Measurements from ENCODE around the gene UCK1.

Gene UCK1

GRCh38 chr9:131496844-131497405 lies 34.1 kb downstream of the UCK1 start:
- no peak for DNase-seq (ENCODE audit: low read depth in 3 of 3)

GRCh38 chr9:131495785-131496184 lies 35.3 kb downstream of the UCK1 start:
- DNase-seq (ENCODE audit: low read depth in 3 of 3), result no peak

GRCh38 chr9:131494296-131494870 lies 36.7 kb downstream of the UCK1 start:
- no peak for DNase-seq (ENCODE audit: low read depth in 3 of 3)

- DNase-seq (ENCODE audit: low read depth in 3 of 3), result no peak
Measured at GRCh38 chr9:131492070-131492469, 39.0 kb downstream of the UCK1 start.

GRCh38 chr9:131491001-131491710 lies 39.9 kb downstream of the UCK1 start:
- no peak for DNase-seq (ENCODE audit: low read depth in 3 of 3)

- no peak for DNase-seq (ENCODE audit: low read depth in 3 of 3)
Measured at GRCh38 chr9:131490514-131490913, 40.5 kb downstream of the UCK1 start.

GRCh38 chr9:131487621-131488031 lies 43.4 kb downstream of the UCK1 start:
- no peak for DNase-seq (ENCODE audit: low read depth in 3 of 3)

GRCh38 chr9:131487001-131487400 lies 44.1 kb downstream of the UCK1 start:
- no peak for DNase-seq (ENCODE audit: low read depth in 3 of 3)

- DNase-seq (ENCODE audit: low read depth in 3 of 3), result no peak
Measured at GRCh38 chr9:131485728-131486422, 45.2 kb downstream of the UCK1 start.

GRCh38 chr9:131485206-131485605 lies 45.9 kb downstream of the UCK1 start:
- DNase-seq (ENCODE audit: low read depth in 3 of 3), result no peak

GRCh38 chr9:131484560-131485185 lies 46.4 kb downstream of the UCK1 start:
- DNase-seq (ENCODE audit: low read depth in 3 of 3), result no peak

- DNase-seq (ENCODE audit: low read depth in 3 of 3), result no peak
Measured at GRCh38 chr9:131484051-131484445, 47.0 kb downstream of the UCK1 start.

GRCh38 chr9:131483319-131484050 lies 47.6 kb downstream of the UCK1 start:
- DNase-seq (ENCODE audit: low read depth in 3 of 3), result no peak

- no peak for DNase-seq (ENCODE audit: low read depth in 3 of 3)
Measured at GRCh38 chr9:131482343-131483006, 48.6 kb downstream of the UCK1 start.

GRCh38 chr9:131481441-131482342 lies 49.4 kb downstream of the UCK1 start:
- DNase-seq (ENCODE audit: low read depth in 3 of 3), result no peak

- DNase-seq (ENCODE audit: low read depth in 3 of 3), result no peak
Measured at GRCh38 chr9:131480258-131480657, 50.8 kb downstream of the UCK1 start.

- DNase-seq (ENCODE audit: low read depth in 3 of 3), result no peak
Measured at GRCh38 chr9:131478911-131479310, 52.2 kb downstream of the UCK1 start.

- peak; percentile 32 to 41 (median 34) for DNase-seq (ENCODE audit: low read depth in 3 of 3)
Measured at GRCh38 chr9:131478421-131478868, 52.6 kb downstream of the UCK1 start.

- no peak for DNase-seq (ENCODE audit: low read depth in 3 of 3)
Measured at GRCh38 chr9:131477816-131478419, 53.1 kb downstream of the UCK1 start.

Measured in stimulated activated CD4-positive, alpha-beta T cell treated with anti-CD3 and anti-CD28 coated beads, TNF-alpha, amount 100 ng/mL, for 4 hours (primary cell).